ENCODE results near the gene TMEM17.

Gene TMEM17

DNA sequence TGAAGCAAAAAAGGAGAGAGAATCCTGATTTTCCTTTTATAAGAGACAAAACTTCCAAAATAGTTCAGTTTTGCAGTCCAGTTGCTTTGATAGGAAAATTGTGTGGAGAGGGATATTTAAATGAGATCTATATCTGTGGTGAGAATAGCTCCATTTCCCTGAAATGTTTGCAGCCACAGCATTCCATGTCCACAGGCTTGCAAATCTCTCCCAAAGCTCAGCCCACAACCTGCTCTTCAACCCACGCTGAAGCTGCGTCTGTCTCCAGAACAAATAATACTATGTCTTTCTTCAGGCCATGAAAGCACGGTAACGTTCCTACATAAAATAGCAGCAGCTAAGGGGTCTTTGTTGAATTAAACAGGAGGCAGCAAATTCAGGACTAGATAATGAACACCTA is 31.8 kb downstream of the TMEM17 start:
- Histone ChIP-seq H3K4me3 (ENCODE audit: low read depth, low read length, poor library complexity, severe bottlenecking) (no peak overlapping the region), H2AFZ (ENCODE audit: low read length) (no peak overlapping the region), H3F3A (ENCODE audit: insufficient read depth, low read length) (no peaks in the 10 kb centered on the region), H3K9me3 (ENCODE audit: low read length) (no peaks in the 10 kb centered on the region), H3K27me3 (ENCODE audit: insufficient read depth, low read length) (peaks cover 4% of the 10 kb centered on the region; the same call in 1 of the 2 replicates), H3K9me2 (ENCODE audit: low read depth, low read length) (no peaks in the 10 kb centered on the region), H3K27ac (ENCODE audit: low read depth, low read length, poor library complexity, severe bottlenecking) (no peak overlapping the region), H4K20me1 (ENCODE audit: insufficient read depth, low read length) (no peaks in the 10 kb centered on the region), H3K79me2 (ENCODE audit: insufficient read depth, low read length) (no peaks in the 10 kb centered on the region), H3K4me1 (ENCODE audit: insufficient read depth, low read length, severe bottlenecking) (no peaks in the 10 kb centered on the region), H3K4me2 (ENCODE audit: low read length) (no peak overlapping the region), H3K36me3 (ENCODE audit: insufficient read depth, low read length) (no peaks in the 10 kb centered on the region), H3K9ac (ENCODE audit: low read length) (no peak overlapping the region)
- TF ChIP-seq, protein P1, sequence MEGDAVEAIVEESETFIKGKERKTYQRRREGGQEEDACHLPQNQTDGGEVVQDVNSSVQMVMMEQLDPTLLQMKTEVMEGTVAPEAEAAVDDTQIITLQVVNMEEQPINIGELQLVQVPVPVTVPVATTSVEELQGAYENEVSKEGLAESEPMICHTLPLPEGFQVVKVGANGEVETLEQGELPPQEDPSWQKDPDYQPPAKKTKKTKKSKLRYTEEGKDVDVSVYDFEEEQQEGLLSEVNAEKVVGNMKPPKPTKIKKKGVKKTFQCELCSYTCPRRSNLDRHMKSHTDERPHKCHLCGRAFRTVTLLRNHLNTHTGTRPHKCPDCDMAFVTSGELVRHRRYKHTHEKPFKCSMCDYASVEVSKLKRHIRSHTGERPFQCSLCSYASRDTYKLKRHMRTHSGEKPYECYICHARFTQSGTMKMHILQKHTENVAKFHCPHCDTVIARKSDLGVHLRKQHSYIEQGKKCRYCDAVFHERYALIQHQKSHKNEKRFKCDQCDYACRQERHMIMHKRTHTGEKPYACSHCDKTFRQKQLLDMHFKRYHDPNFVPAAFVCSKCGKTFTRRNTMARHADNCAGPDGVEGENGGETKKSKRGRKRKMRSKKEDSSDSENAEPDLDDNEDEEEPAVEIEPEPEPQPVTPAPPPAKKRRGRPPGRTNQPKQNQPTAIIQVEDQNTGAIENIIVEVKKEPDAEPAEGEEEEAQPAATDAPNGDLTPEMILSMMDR (IDR thresholded peaks at IDR 0.05; ENCODE audit: low read length), result no peak
- no peak for TF ChIP-seq EZH2 (IDR thresholded peaks at IDR 0.05; ENCODE audit: borderline replicate concordance, low read length)

DNA sequence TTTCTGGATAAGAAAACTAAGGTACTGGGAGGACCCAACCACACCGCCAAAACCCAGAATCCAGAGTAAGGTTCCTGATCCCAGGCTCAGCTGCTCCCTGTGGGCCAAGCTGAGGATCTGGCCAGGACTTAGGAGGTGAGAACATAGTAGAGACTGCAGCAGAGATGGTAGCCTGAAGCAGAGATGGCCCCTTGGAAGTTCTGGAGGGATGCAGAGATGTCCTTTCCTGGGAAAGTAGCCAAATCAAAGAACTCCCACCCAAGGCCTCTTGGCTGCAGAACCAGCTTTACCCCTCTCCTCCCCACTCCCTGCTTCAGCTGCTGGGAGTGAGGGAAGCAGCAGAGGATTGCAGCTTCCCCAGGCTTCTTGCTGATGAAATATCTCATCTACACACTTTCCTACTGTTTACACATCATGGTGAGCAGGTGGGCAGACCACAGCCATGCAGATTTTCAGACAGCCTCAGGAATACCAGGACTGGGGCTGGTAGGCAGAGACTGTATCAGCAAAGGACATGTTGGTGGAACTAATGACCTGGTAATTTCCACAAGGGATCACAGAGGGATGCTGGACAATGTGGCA is 32.7 kb downstream of the TMEM17 start:
- H3K36me3 ChIP-seq (ENCODE audit: insufficient read depth, low read length), result no peaks in the 10 kb centered on the region
- no peaks in the 10 kb centered on the region for H3K9me2 ChIP-seq (ENCODE audit: low read depth, low read length)
- H4K20me1 ChIP-seq (ENCODE audit: insufficient read depth, low read length), result no peaks in the 10 kb centered on the region
- no peak overlapping the region for H3K9ac ChIP-seq (ENCODE audit: low read length)
- H3K79me2 ChIP-seq (ENCODE audit: insufficient read depth, low read length), result no peaks in the 10 kb centered on the region
- no peak overlapping the region for H3K4me3 ChIP-seq (ENCODE audit: low read depth, low read length, poor library complexity, severe bottlenecking)
- no peaks in the 10 kb centered on the region for H3K9me3 ChIP-seq (ENCODE audit: low read length)
- H3K27ac ChIP-seq (ENCODE audit: low read depth, low read length, poor library complexity, severe bottlenecking), result no peak overlapping the region
- H3F3A ChIP-seq (ENCODE audit: insufficient read depth, low read length), result no peaks in the 10 kb centered on the region
- H3K4me1 ChIP-seq (ENCODE audit: insufficient read depth, low read length, severe bottlenecking), result no peaks in the 10 kb centered on the region
- no peak overlapping the region for H2AFZ ChIP-seq (ENCODE audit: low read length)
- peaks cover 4% of the 10 kb centered on the region; the same call in 1 of the 2 replicates for H3K27me3 ChIP-seq (ENCODE audit: insufficient read depth, low read length)
- TF ChIP-seq EZH2 (IDR thresholded peaks at IDR 0.05; ENCODE audit: borderline replicate concordance, low read length), result no peak
- H3K4me2 ChIP-seq (ENCODE audit: low read length), result no peak overlapping the region

DNA sequence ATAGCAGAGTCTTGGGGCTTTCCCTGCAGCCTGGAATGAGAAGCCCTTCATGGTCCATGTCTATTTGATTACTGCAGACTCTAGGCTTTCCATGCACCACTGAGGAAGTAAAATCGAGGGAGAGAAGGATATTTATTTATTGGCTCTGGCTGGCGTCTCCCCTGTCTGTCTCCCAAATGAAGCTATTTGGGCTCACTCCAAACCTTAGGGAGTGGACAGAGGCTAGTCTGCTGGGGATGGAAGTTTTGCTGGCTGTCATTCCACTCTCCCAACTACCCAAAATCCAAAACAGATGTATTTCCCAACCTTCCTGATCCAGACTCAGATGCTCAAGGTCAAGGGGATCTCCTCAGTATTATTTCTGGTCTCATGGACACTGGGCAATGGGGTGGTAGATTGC is 33.7 kb downstream of the TMEM17 start:
- Histone ChIP-seq H2AFZ (ENCODE audit: low read length) (no peak overlapping the region), H3K4me2 (ENCODE audit: low read length) (no peak overlapping the region), H3K4me1 (ENCODE audit: insufficient read depth, low read length, severe bottlenecking) (no peaks in the 10 kb centered on the region), H3F3A (ENCODE audit: insufficient read depth, low read length) (no peaks in the 10 kb centered on the region), H3K36me3 (ENCODE audit: insufficient read depth, low read length) (no peaks in the 10 kb centered on the region), H3K27me3 (ENCODE audit: insufficient read depth, low read length) (peaks cover 4% of the 10 kb centered on the region; the same call in 1 of the 2 replicates), H3K9me3 (ENCODE audit: low read length) (no peaks in the 10 kb centered on the region), H3K4me3 (ENCODE audit: low read depth, low read length, poor library complexity, severe bottlenecking) (no peak overlapping the region), H4K20me1 (ENCODE audit: insufficient read depth, low read length) (no peaks in the 10 kb centered on the region), H3K9ac (ENCODE audit: low read length) (no peak overlapping the region), H3K27ac (ENCODE audit: low read depth, low read length, poor library complexity, severe bottlenecking) (no peak overlapping the region), H3K9me2 (ENCODE audit: low read depth, low read length) (no peaks in the 10 kb centered on the region), H3K79me2 (ENCODE audit: insufficient read depth, low read length) (no peaks in the 10 kb centered on the region)
- TF ChIP-seq EZH2 (IDR thresholded peaks at IDR 0.05; ENCODE audit: borderline replicate concordance, low read length), result no peak
- TF ChIP-seq, protein P1 (IDR thresholded peaks at IDR 0.05; ENCODE audit: low read length), result no peak

DNA sequence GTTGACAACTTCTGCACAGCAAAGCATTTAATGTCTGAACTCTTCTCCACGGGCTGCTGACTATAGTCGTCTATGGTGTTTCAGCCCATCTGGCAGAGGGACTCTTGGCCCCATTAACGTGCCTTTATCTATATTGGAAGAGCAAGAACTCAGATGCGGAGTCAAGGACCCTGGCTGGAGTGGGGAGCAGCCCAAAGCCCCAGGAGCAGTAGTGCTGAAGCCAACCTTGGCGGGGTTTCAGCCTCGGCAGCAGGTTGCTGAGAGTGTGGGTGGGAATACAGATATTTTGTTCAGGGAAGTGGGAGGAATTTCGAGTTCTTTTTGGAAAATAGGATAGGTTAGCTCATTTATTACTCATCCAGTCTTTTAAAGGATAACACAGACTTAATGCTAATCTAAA is 34.2 kb downstream of the TMEM17 start:
- no peak overlapping the region for H2AFZ ChIP-seq (ENCODE audit: low read length)
- no peak overlapping the region for H3K27ac ChIP-seq (ENCODE audit: low read depth, low read length, poor library complexity, severe bottlenecking)
- H3K4me3 ChIP-seq (ENCODE audit: low read depth, low read length, poor library complexity, severe bottlenecking), result no peak overlapping the region
- H3K79me2 ChIP-seq (ENCODE audit: insufficient read depth, low read length), result no peaks in the 10 kb centered on the region
- no peaks in the 10 kb centered on the region for H3K9me2 ChIP-seq (ENCODE audit: low read depth, low read length)
- H3K4me2 ChIP-seq (ENCODE audit: low read length), result no peak overlapping the region
- no peak for TF ChIP-seq EZH2 (IDR thresholded peaks at IDR 0.05; ENCODE audit: borderline replicate concordance, low read length)
- TF ChIP-seq, protein P1 (IDR thresholded peaks at IDR 0.05; ENCODE audit: low read length), result no peak
- H3K36me3 ChIP-seq (ENCODE audit: insufficient read depth, low read length), result no peaks in the 10 kb centered on the region
- no peaks in the 10 kb centered on the region for H3K9me3 ChIP-seq (ENCODE audit: low read length)
- no peaks in the 10 kb centered on the region for H3F3A ChIP-seq (ENCODE audit: insufficient read depth, low read length)
- no peaks in the 10 kb centered on the region for H3K4me1 ChIP-seq (ENCODE audit: insufficient read depth, low read length, severe bottlenecking)
- no peak overlapping the region for H3K9ac ChIP-seq (ENCODE audit: low read length)
- peaks cover 4% of the 10 kb centered on the region; the same call in 1 of the 2 replicates for H3K27me3 ChIP-seq (ENCODE audit: insufficient read depth, low read length)
- no peaks in the 10 kb centered on the region for H4K20me1 ChIP-seq (ENCODE audit: insufficient read depth, low read length)
